ENCODE measurements around the gene NCAM2.

Gene NCAM2

DNA sequence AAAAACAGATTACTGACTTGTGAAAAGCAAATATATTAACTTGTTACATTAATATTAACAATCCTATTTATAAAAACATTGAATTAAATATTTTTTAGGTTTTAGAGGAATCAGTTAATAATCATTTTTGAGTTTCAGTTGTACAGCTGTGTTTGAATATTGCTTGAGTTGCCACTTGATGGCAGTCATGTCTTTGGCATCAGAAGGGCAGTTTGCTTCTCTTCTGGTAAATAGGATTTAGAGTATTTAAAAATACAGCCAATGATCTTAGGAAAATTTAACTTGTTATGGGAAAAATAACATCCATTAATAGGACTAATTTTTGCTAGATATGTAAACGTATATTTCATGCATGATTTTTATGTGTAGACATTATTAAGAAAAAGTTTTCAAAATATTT lies 234.1 kb downstream of the NCAM2 start:
- TF ChIP-seq, protein P1, sequence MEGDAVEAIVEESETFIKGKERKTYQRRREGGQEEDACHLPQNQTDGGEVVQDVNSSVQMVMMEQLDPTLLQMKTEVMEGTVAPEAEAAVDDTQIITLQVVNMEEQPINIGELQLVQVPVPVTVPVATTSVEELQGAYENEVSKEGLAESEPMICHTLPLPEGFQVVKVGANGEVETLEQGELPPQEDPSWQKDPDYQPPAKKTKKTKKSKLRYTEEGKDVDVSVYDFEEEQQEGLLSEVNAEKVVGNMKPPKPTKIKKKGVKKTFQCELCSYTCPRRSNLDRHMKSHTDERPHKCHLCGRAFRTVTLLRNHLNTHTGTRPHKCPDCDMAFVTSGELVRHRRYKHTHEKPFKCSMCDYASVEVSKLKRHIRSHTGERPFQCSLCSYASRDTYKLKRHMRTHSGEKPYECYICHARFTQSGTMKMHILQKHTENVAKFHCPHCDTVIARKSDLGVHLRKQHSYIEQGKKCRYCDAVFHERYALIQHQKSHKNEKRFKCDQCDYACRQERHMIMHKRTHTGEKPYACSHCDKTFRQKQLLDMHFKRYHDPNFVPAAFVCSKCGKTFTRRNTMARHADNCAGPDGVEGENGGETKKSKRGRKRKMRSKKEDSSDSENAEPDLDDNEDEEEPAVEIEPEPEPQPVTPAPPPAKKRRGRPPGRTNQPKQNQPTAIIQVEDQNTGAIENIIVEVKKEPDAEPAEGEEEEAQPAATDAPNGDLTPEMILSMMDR (IDR thresholded peaks at IDR 0.05; ENCODE audit: extremely low read depth, missing control alignments), result no peak
- DNase-seq (ENCODE audit: low spot score), result no peak

DNA sequence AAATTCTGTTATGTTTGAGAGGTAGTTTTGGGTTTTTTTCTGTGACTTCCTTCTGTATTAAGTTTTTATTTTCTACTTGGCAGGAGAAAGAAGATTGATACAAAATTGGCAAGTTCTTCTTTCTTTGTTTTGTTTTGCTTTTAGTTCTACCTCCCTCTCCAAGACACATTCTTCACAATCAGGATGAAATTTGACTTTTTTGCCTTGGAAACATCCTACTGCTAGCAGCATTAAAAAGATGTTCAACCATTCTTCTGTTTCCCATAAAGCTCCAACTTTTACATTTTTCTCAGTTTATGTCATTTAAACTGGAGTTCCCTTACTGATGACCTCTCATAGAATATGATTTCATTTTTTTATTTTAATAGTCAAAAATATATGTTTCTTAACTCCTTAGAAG lies 234.8 kb downstream of the NCAM2 start:
- DNase-seq (ENCODE audit: low spot score), result no peak
- TF ChIP-seq, protein P1 (IDR thresholded peaks at IDR 0.05; ENCODE audit: extremely low read depth, missing control alignments), result no peak

DNA sequence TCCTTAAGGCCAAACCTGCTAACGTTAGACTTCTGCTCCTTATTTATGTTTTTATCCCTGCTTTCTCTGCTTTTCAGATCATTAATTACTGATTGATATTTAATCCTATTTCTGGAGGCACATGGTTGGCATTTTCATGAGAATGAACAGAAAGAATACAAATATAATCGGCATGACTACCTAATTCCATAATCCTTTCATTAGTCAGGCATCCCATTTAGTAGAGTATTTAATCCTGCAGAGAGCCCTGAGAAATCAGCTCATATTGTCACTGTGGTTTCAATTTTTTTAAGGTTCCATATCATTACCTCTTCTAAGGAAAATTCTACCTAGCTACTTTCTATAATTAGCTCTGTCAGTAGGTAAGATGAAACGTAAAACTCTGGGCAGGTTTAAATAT lies 238.8 kb downstream of the NCAM2 start:
- no peak for DNase-seq (ENCODE audit: low spot score)
- TF ChIP-seq, protein P1 (IDR thresholded peaks at IDR 0.05; ENCODE audit: extremely low read depth, missing control alignments), result no peak

DNA sequence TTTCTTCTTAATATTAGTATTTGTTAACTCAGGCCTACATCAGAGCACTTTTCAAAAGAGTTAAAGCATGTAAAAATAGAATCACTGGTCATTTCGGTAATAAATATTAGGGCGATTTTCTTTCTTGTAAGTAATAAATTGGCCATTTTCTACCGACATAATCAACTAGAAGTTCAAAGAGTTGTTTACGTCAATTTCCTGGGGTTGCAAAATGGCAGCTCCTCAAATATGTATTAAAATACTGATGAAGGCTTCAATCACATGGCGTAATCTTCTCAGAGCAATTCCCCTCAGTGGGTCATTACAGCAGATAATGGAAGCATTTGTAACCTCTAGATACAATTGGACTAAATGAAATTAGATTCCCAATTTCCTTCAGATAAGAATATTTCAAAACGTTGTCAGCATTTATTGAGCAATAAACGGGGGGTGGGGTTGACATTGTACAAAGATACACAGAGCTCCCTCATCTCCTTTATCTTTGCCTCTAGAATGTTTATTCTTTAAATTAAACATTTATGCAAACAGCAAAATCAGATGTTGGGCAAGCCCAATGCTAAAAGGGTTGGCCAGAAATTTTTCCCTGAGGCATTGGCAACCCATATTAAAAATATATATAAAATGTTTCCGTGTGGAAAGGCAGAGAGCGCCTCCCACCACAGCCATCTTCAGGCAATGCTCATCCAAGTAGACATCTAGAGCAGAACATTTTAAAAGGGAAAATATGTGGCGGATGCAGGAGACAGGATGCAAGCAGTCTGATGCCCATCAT lies 240.6 kb downstream of the NCAM2 start:
- TF ChIP-seq, protein P1 (IDR thresholded peaks at IDR 0.05; ENCODE audit: extremely low read depth, missing control alignments), result no peak
- no peak for DNase-seq (ENCODE audit: low spot score)

DNA sequence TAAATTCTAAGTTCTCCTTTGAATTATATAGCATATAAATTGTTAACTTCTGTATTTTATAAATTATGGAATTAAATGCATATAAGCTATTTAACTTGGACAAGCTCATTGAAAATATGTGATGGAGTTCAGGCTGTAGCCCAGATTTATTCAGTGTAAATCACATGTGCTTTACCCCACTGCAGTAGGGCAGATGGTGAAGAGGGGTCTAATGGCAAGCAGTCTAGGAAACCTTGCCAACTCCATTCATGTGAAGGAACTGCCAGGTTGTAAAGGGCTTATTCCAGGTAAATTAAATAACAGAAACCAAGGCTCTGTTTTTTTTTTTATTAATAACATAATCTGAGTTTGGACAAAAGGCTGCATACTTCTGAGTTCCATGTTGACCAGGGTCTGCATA lies 243.2 kb downstream of the NCAM2 start:
- no peak for DNase-seq (ENCODE audit: low spot score)
- TF ChIP-seq, protein P1 (IDR thresholded peaks at IDR 0.05; ENCODE audit: extremely low read depth, missing control alignments), result no peak

DNA sequence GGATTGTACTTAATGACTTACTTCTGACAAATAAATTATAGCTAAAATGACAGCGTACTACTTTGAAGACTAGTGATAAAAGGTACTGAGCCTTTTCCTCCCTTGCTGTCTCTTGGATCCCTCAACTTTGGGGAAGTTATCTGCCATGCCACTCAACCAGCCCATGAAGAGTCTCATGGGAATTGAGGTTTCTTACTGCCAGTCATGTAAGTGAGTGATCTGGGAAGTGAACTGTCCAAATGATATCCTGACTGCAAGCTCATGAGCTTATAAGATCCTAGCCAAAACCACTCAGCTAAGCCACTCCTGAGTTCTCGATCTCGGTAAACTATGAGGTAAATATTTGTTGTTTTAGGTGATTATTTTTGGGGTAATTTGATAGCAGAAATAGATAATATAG lies 247.8 kb downstream of the NCAM2 start:
- TF ChIP-seq, protein P1 (IDR thresholded peaks at IDR 0.05; ENCODE audit: extremely low read depth, missing control alignments), result no peak
- DNase-seq (ENCODE audit: low spot score), result no peak

DNA sequence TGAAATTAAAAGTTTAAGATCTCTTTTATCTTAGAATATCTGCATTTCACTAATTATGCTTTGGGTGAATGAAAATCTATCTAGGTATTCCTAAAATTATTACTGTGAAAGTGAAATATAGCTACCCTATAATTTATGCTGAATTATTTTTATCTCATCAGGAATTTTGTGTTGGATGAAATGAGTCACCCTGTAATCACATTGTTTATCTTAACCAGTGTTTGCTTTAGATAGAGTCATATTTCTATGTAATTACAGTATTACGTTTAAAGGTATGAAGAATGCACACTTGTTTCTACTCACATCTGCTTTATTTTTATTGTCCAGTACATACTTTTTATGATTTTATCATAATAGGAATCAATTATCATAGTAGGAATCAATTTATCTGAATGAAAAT lies 249.2 kb downstream of the NCAM2 start:
- TF ChIP-seq, protein P1 (IDR thresholded peaks at IDR 0.05; ENCODE audit: extremely low read depth, missing control alignments), result no peak
- no peak for DNase-seq (ENCODE audit: low spot score)
